CD4-positive, alpha-beta T cell (primary cell): ENCODE results near the gene PAK6. TPM values are rescaled to one million over a fixed set of nuclear protein-coding genes. Genes with fewer than 3 reads are reported as not detected.

Source experiments
- ATAC-seq: fragments of 200-7000 bp; cut with Tn5 transposase; one replicate; pipeline ENCODE4 v1.10.0; 2022; ENCODE audit warnings: mild to moderate bottlenecking; ENCODE audit not compliant: poor library complexity
- CTCF ChIA-PET: fragments of 350-600 bp; sonication (Branson Sonifier 250); formaldehyde crosslinking; loops from one replicate; lab custom pipeline; 2021; ENCODE audit warnings: antibody characterized with exemption, inconsistent platforms; lab: Charles Lee
- POLR2A ChIA-PET: fragments of 350-600 bp; sonication (Branson Sonifier 250); formaldehyde crosslinking; loops from one replicate; lab custom pipeline; 2021; ENCODE audit warnings: antibody characterized with exemption, inconsistent platforms; lab: Charles Lee
- DNase-seq, 14 experiments: peaks; one replicate each; pipeline ENCODE4 v3.0.0-alpha.2; 2013 to 2020; ENCODE audit warnings: mixed read lengths in 2 of 14
- H3K27ac ChIP-seq, 2 donors: one replicate each; pipeline versions ENCODE4 v1.5.1 to v1.7.0; 2013; ENCODE audit warnings: low read length in 2 of 2, low read depth in 1 of 2, mild to moderate bottlenecking in 1 of 2
- H3K27me3 ChIP-seq, 2 experiments: 1 replicate in 1 of 2; 2 replicates in 1 of 2; pipeline versions ENCODE4 v1.6.1 to v1.7.0; 2013; ENCODE audit warnings: low read length in 2 of 2, control low read depth in 1 of 2, mild to moderate bottlenecking in 1 of 2, moderate library complexity in 1 of 2; ENCODE audit not compliant: insufficient read depth in 2 of 2, control insufficient read depth in 1 of 2
- H3K36me3 ChIP-seq: one replicate; pipeline ENCODE4 v1.6.1; 2013; ENCODE audit warnings: low read length, control low read depth; ENCODE audit not compliant: insufficient read depth
- H3K4me1 ChIP-seq: one replicate; pipeline ENCODE4 v1.6.1; 2013; ENCODE audit warnings: low read length, control low read depth; ENCODE audit not compliant: insufficient read depth
- H3K4me3 ChIP-seq: one replicate; pipeline ENCODE4 v1.5.1; 2013; ENCODE audit warnings: mild to moderate bottlenecking, low read length, moderate library complexity
- H3K9me3 ChIP-seq, 2 experiments: 1 replicate in 1 of 2; 2 replicates in 1 of 2; pipeline versions ENCODE4 v1.6.1 to v1.7.0; 2013; ENCODE audit warnings: low read length in 2 of 2, mild to moderate bottlenecking in 2 of 2, control low read depth in 1 of 2, moderate library complexity in 1 of 2; ENCODE audit not compliant: control insufficient read depth in 1 of 2, insufficient read depth in 1 of 2
- H3K27ac Mint-ChIP-seq: one replicate; pipeline ENCODE4 v1.8.0; 2020; ENCODE audit warnings: mixed read lengths
- H3K27me3 Mint-ChIP-seq: one replicate; pipeline ENCODE4 v1.8.0; 2021; ENCODE audit warnings: mixed read lengths
- H3K36me3 Mint-ChIP-seq: one replicate; pipeline ENCODE4 v1.8.0; 2021; ENCODE audit warnings: low read depth, mixed read lengths
- H3K4me1 Mint-ChIP-seq: one replicate; pipeline ENCODE4 v1.8.0; 2021; ENCODE audit warnings: low read depth, mixed read lengths
- H3K4me3 Mint-ChIP-seq: one replicate; pipeline ENCODE4 v1.8.0; 2020; ENCODE audit warnings: mild to moderate bottlenecking, mixed read lengths
- H3K9me3 Mint-ChIP-seq: one replicate; pipeline ENCODE4 v1.8.0; 2020; ENCODE audit warnings: mixed read lengths
- intact Hi-C, 2 experiments: fragments of 100-400 bp; cut with DNase I in 1 of 2; cut with micrococcal nuclease in 1 of 2; formaldehyde crosslinking; loops; one replicate each; pipeline versions ENCODE4 v1.15.1 to v1.9.0; 2023 to 2025; cut with DNase I, micrococcal nuclease
- total RNA-seq, 174 experiments: library from RNA in 2 of 174; stranded (reverse) in 2 of 174; gene quantifications; one replicate each; pipeline ENCODE4 v1.2.3 and lab custom pipeline; 2021 to 2026
- TF ChIP-seq, protein P1 (sequence below): fragments of 200-600 bp; IDR thresholded peaks from one replicate; pipeline ENCODE4 v1.8.0; 2022; ENCODE audit warnings: antibody characterized with exemption, mild to moderate bottlenecking

The PAK6 gene
- total RNA-seq, 2 experiments from 2014 or later = 0.34 to 0.36 TPM

DNA sequence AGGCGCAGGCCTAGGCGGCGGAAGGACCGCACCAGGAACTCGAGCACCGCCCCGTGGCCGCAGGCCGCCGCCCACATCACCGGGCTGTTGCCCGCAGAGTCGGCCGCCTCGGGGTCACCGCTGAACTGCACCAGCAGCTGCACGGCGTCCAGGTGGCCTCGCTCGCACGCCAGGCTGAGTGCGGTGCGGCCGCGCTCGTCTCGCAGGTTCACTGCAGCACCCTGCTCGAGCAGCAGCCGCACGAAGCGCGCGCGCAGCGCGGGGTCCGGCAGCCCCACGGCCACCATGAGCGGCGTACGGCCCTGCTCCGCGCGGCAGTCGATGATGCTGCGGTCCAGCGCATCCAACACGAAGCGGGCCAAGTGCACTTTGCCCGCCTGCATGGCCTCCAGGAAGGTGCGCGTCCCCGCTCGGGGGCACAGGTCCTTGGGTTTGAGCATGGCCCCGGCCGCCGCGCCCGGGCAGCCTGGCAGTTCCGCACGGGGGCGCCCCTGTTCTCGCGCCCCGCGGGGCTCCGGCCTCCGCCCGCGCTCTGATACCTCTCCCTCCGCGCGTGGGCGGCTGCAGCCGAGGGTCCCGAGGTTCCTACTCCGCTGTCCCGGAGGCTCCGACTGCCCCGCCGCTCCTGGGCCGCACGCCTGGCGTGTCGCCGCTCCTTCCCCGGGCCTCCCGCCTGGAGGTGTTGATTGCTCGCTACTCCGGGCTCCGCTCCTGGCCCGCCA is 43.4 kb downstream of the PAK6 start:
- Mint-ChIP-seq H3K27me3 (peaks cover 32% of the 10 kb centered on the region), H3K36me3 (no peaks in the 10 kb centered on the region), H3K4me1 (peaks cover 4% of the 10 kb centered on the region), H3K4me3 (peak overlapping the region; percentile 69), H3K9me3 (no peaks in the 10 kb centered on the region), H3K27ac (no peak overlapping the region)
- ChIA-PET CTCF (interaction anchor here (1.0 to 3.4 kb wide), 7 partner anchors 8 to 123 kb away, joined by 3 to 15 read pairs (median 4); partner anchors contain the start of genes INAFM2, IVD and PLCB2), POLR2A (interaction anchor here (0.9 to 3.1 kb wide), 3 partner anchors 25 to 172 kb away, joined by 3 to 28 read pairs (median 5); partner anchors contain the start of genes INAFM2 and PLCB2)
- intact Hi-C loops = loop anchor here in 1 of 2 experiments (5.0 kb wide), 1 partner anchor 40 kb away; the partner anchor contains the start of gene INAFM2
- ATAC-seq = peak; percentile 72
- Histone ChIP-seq H3K27me3 (peaks cover 31 to 44% of the 10 kb centered on the region in 2 experiments), H3K9me3 (peaks cover 0 to 12% of the 10 kb centered on the region in 2 experiments), H3K4me3 (peak overlapping the region; percentile 50), H3K27ac (no peak overlapping the region), H3K4me1 (peaks cover 23% of the 10 kb centered on the region), H3K36me3 (peaks cover 8% of the 10 kb centered on the region)
- DNase-seq = peak; percentile 18 to 75 (median 48)
- TF ChIP-seq, protein P1, sequence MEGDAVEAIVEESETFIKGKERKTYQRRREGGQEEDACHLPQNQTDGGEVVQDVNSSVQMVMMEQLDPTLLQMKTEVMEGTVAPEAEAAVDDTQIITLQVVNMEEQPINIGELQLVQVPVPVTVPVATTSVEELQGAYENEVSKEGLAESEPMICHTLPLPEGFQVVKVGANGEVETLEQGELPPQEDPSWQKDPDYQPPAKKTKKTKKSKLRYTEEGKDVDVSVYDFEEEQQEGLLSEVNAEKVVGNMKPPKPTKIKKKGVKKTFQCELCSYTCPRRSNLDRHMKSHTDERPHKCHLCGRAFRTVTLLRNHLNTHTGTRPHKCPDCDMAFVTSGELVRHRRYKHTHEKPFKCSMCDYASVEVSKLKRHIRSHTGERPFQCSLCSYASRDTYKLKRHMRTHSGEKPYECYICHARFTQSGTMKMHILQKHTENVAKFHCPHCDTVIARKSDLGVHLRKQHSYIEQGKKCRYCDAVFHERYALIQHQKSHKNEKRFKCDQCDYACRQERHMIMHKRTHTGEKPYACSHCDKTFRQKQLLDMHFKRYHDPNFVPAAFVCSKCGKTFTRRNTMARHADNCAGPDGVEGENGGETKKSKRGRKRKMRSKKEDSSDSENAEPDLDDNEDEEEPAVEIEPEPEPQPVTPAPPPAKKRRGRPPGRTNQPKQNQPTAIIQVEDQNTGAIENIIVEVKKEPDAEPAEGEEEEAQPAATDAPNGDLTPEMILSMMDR = peak; percentile 69

DNA sequence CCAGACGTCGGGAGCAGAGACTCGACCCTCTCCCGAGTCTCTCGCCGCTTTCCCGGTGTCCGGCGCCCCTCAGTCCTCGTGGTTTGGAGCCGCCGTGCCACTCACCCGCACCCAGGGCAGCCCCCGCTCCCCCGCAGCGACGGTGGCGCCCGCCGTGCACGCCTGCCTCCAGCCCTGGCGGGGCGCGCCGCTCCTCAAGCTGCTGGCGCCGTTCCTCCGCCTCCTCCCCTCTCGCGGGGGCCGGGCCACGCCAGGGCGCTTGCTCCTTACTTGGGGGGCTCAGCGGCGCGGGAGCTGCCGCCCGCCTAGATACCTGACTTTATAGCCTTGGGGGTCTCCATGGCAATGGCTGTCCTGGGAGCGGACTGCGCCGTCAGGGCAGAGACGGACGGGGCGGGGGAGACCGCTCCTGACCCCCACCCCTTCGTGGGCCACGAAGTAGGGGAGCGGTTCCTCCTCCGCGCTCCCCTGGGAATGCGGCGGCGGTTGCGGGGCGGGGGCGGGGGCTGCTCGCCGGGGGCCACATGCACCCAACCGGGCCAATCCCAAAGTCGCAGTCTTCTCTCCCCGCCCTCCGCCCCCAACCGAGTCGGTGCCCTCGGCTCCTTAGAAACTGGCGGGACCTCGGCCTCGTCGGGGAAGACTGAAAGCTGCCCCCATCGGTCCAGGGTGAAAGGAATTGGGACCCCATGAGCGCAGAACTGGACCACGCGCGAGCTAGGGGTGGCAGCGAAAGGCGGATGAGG is 44.2 kb downstream of the PAK6 start, which contains the start of gene ANKRD63:
Gene ANKRD63 (minus strand): TSS at position 196 of the 746 bp plus-strand sequence. CDS start 478 bp downstream, outside the sequence.
- H3K4me3 Mint-ChIP-seq = peak within 1 kb of the TSS; percentile 69
- H3K36me3 ChIP-seq = peaks cover 14% of the 10 kb centered on the region
- peak within 1 kb of the TSS; percentile 50 for H3K4me3 ChIP-seq
- H3K9me3 ChIP-seq = peaks cover 0 to 8% of the 10 kb centered on the region in 2 experiments
- H3K4me1 Mint-ChIP-seq = peaks cover 4% of the 10 kb centered on the region
- ChIA-PET POLR2A (interaction anchor here (0.9 to 3.1 kb wide), 3 partner anchors 24 to 171 kb away, joined by 3 to 28 read pairs (median 5); partner anchors contain the start of genes INAFM2 and PLCB2), CTCF (interaction anchor here (1.0 to 3.4 kb wide), 8 partner anchors 8 to 176 kb away, joined by 3 to 15 read pairs (median 4); partner anchors contain the start of genes INAFM2, IVD and PLCB2)
- ATAC-seq (peak; percentile 80), DNase-seq (peak in 11 of 14 experiments; percentile 11 to 65 (median 35))
- H3K27me3 ChIP-seq = peaks cover 24 to 36% of the 10 kb centered on the region in 2 experiments
- intact Hi-C loops = loop anchor here in 1 of 2 experiments (5.0 kb wide), 1 partner anchor 39 kb away; the partner anchor contains the start of gene INAFM2
- H3K27me3 Mint-ChIP-seq = peaks cover 30% of the 10 kb centered on the region
- no peak within 1 kb of the TSS for H3K27ac Mint-ChIP-seq
- TF ChIP-seq, protein P1 = no peak
- no peaks in the 10 kb centered on the region for H3K9me3 Mint-ChIP-seq
- H3K27ac ChIP-seq = no peak within 1 kb of the TSS
- peaks cover 6% of the 10 kb centered on the region for H3K36me3 Mint-ChIP-seq
- H3K4me1 ChIP-seq = peaks cover 23% of the 10 kb centered on the region
